Subcutaneous abdominal adipose tissue (tissue), 5 donors: ENCODE data around the gene STRA8.
"Not testable (repeated sequence)": the region's sequence is repeated elsewhere in the genome, so short reads cannot be mapped to it uniquely, and the experiment has no call there.

ENCODE experiments used
- H3K27ac ChIP-seq: one replicate; pipeline ENCODE4 v1.7.0; 2013; ENCODE audit warnings: low read depth, mild to moderate bottlenecking, inconsistent platforms, low read length, moderate library complexity
- H3K27me3 ChIP-seq, 5 donors: one replicate each; pipeline ENCODE4 v1.7.0; 2013; ENCODE audit warnings: low read length in 5 of 5, inconsistent platforms in 1 of 5; ENCODE audit not compliant: control insufficient read depth in 5 of 5, insufficient read depth in 4 of 5
- H3K36me3 ChIP-seq, 5 donors: one replicate each; pipeline ENCODE4 v1.7.0; 2013; ENCODE audit warnings: low read length in 5 of 5; ENCODE audit not compliant: control insufficient read depth in 5 of 5, insufficient read depth in 5 of 5
- H3K4me1 ChIP-seq, 5 donors: one replicate each; pipeline ENCODE4 v1.7.0; 2013; ENCODE audit warnings: low read length in 5 of 5, mild to moderate bottlenecking in 3 of 5, moderate library complexity in 1 of 5; ENCODE audit not compliant: control insufficient read depth in 5 of 5, insufficient read depth in 5 of 5
- H3K4me3 ChIP-seq, 5 donors: one replicate each; pipeline ENCODE4 v1.7.0; 2013; ENCODE audit warnings: low read length in 5 of 5, low read depth in 1 of 5
- H3K9ac ChIP-seq, 5 donors: one replicate each; pipeline ENCODE4 v1.7.0; 2013; ENCODE audit warnings: low read length in 5 of 5, mild to moderate bottlenecking in 4 of 5, moderate library complexity in 3 of 5
- H3K9me3 ChIP-seq, 5 donors: one replicate each; pipeline ENCODE4 v1.7.0; 2013; ENCODE audit warnings: low read length in 5 of 5; ENCODE audit not compliant: control insufficient read depth in 5 of 5
- donor health status: healthy.
- donor health status: healthy.
- donor health status: healthy.
- donor health status: healthy.
- donor health status: healthy.

STRA8 gene

DNA sequence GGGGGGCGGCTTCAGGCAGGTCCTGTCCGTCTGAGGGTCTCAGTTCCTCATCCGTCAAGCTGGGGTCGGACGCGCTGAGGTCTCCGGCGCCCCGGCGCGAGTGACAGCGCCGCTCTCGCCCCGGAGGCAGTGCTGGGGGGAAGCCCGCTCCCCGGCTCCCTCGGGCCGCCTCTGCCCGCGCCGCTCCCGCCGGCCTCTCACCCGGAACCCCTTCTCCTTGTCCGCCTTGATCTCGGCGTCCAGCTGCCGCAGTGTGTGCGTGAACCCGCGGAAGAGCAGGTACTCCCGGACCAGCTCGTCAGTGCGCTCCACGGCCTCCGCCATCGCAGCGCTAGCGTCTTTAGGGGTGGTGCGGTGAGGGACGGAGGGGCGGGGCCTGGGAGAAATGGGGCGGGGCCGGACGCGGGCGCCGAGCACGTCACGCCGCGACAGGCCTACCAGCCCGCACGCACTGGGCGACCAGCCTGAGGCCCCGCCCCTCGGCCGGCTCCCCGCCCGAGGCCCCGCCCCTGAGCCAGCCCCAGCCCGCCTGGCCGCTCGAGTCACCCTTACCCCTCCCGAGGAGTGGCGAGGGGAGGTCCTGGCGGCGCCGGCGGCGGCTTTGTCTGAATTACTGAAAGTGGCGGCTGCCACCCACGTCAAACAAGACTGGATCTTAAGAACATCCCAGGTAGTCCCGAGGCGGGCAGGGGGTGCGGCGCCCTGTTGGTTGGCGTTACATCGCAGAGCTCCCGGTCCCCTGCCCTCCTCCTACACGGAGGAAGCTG is 22.3 kb upstream of the STRA8 start, which contains the start of gene WDR91:
TSS of gene WDR91 (minus strand) at position 348 of the 767 bp plus-strand sequence. CDS start at position 324, 24 bp downstream.
- Histone ChIP-seq H3K27me3 (no peaks in the 10 kb centered on the region), H3K9ac (peak within 1 kb of the TSS; percentile 29 to 97 (median 90))

GRCh38 chr7:135211946-135212685 is 21.5 kb upstream of the STRA8 start:
- peak overlapping the region; percentile 90 for H3K27ac ChIP-seq
- peak overlapping the region; percentile 71 to 97 (median 93) for H3K4me3 ChIP-seq
- H3K9me3 ChIP-seq, H3K27me3 ChIP-seq: not testable (repeated sequence)
- H3K4me1 ChIP-seq: peaks cover 2 to 38% (median 23%) of the 10 kb centered on the region in 5 donors
- peaks cover 0 to 12% (median 2%) of the 10 kb centered on the region in 5 donors for H3K36me3 ChIP-seq
- H3K9ac ChIP-seq: peak overlapping the region; percentile 29 to 97 (median 85)

More for the DNA sequence above, 22.3 kb upstream of the STRA8 start, which contains the start of gene WDR91:
- H3K27ac ChIP-seq: peak within 1 kb of the TSS; percentile 90
- peak within 1 kb of the TSS; percentile 71 to 97 (median 96) for H3K4me3 ChIP-seq
- H3K4me1 ChIP-seq: peaks cover 2 to 41% (median 23%) of the 10 kb centered on the region in 5 donors
- no peaks in the 10 kb centered on the region for H3K9me3 ChIP-seq
- peaks cover 0 to 12% (median 4%) of the 10 kb centered on the region in 5 donors for H3K36me3 ChIP-seq

DNA sequence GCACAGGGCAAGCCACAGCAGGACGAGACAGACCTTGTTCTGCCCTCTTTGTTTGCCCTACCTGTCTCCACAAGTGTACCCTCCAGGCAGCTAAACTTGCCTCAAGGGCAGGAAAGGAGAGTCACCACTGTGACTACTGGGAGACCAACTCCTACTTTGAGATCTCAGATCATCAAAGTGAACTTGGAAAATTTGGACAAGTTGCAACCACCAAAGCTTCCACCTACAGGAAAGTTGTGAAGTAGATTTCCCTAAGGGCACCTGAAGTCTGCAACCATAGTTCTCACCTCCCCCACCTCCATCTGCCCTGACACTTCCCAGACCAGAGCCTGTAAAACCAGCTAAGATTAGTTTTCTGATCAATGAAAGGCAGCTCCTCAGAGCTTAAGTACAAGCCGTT is 19.8 kb upstream of the STRA8 start:
- no peak overlapping the region for H3K9ac ChIP-seq
- H3K4me3 ChIP-seq: no peak overlapping the region
- H3K4me1 ChIP-seq: peaks cover 2 to 23% (median 17%) of the 10 kb centered on the region in 5 donors
- H3K27me3 ChIP-seq: no peaks in the 10 kb centered on the region
- H3K27ac ChIP-seq: no peak overlapping the region
- H3K36me3 ChIP-seq: no peaks in the 10 kb centered on the region
- H3K9me3 ChIP-seq: no peaks in the 10 kb centered on the region

DNA sequence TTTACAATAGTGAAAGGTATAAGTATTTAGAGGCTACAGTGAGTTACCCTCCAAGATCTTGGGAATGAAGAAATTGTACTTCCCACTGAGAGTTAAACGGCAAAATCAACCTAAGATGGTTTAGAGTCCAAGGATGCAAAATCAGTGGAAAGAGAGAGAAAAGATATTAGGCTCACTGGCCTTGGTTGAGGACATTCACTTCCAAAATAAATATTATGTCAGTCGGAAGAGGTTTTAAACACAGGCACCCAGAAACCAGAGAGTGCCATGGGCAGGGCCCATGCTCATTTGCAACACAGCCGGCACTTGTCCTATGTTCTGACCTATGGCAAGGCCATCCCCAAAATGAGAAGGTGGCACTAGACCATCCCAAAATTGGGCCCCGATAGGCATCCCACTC is 18.5 kb upstream of the STRA8 start:
- Histone ChIP-seq H3K4me1 (peaks cover 2 to 14% (median 8%) of the 10 kb centered on the region in 5 donors), H3K9me3 (no peaks in the 10 kb centered on the region), H3K4me3 (no peak overlapping the region), H3K27ac (no peak overlapping the region), H3K36me3 (no peaks in the 10 kb centered on the region), H3K27me3 (no peaks in the 10 kb centered on the region), H3K9ac (no peak overlapping the region)

DNA sequence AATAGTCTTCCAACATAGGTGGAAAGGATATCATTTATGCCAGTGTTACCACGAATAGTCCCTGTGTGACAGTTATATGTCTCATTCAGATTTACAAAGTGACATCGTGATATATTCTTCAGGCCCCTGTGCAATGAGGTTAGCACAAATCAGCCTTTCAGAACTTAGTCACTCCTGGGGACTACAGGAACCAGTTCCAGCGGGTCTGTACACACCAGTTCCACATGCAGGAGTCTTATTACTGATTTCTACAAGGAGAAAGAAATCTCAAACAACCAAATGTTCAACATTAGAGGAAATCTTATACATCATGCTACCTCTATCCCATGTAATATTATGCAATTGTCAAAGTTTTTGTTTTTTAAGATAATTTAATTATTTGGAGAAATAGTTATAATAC is 17.9 kb upstream of the STRA8 start:
- Histone ChIP-seq H3K27me3 (no peaks in the 10 kb centered on the region), H3K36me3 (no peaks in the 10 kb centered on the region), H3K9ac (no peak overlapping the region), H3K27ac (no peak overlapping the region), H3K4me1 (peaks cover 0 to 9% (median 2%) of the 10 kb centered on the region in 5 donors), H3K9me3 (no peaks in the 10 kb centered on the region), H3K4me3 (no peak overlapping the region)

DNA sequence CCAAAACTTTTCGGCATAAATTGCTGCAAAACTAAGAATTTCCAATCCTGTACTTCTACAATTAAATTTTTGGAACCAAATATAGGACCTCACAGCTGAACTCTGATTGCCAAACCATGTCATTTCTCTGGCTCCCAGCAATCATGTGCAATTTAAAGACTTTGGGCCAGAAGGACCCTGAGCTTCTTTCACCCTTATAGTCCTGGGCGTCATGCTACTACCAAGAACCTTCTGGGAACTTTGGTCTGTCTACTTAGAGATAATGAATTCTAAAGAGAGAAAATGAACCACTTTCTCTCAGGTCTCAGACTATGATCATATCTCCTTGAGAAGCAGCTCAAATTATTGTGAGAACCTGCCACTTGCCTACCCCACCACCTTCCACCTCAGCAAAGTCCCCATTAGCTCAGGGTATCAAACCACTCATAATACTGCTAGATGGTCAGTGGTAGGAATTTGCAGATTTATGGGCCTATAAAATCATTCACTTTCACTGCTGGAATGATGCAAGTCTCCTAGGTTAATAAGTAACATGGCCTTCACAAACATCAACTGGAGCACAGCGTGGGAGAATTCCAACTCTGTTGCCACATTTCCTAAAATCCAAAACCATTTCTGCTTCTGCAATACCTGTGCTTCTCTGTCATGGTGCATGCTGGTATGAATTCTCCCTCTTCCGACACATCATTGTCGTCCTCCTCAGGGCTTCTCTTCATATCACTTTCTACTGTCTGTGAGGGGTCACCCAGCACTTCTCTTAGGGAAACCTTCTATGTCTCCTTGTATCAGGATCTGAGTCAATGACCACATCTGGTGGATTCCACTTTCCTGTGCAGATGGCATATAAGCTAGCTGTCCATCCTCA is 15.8 kb upstream of the STRA8 start:
- Histone ChIP-seq H3K9me3 (no peaks in the 10 kb centered on the region), H3K27ac (no peak overlapping the region), H3K4me3 (no peak overlapping the region), H3K9ac (no peak overlapping the region), H3K36me3 (no peaks in the 10 kb centered on the region), H3K27me3 (no peaks in the 10 kb centered on the region), H3K4me1 (no peaks in the 10 kb centered on the region)

DNA sequence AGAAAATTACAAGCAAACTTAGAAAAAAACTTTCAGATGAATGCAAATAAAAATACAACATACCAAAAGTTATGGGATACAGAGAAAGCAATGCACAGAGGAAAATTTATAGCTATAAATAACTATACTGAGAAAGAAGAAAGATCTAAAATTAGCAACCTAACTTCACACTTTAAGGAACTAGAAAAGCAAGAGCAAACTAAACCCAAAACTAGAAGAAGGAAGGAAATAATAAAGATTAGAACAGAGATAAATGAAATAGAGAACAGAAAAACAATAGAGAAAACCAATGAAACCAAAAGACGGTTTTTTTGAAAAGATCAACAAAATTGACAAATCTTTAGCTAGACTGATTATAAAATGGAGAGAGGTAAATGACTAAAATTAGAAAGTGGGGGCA is 9.6 kb upstream of the STRA8 start:
- H3K27me3 ChIP-seq: no peaks in the 10 kb centered on the region
- no peaks in the 10 kb centered on the region for H3K9me3 ChIP-seq
- H3K27ac ChIP-seq: no peak overlapping the region
- no peaks in the 10 kb centered on the region for H3K36me3 ChIP-seq
- H3K9ac ChIP-seq: no peak overlapping the region
- H3K4me3 ChIP-seq: no peak overlapping the region
- H3K4me1 ChIP-seq: peaks cover 0 to 3% (median 0%) of the 10 kb centered on the region in 5 donors

DNA sequence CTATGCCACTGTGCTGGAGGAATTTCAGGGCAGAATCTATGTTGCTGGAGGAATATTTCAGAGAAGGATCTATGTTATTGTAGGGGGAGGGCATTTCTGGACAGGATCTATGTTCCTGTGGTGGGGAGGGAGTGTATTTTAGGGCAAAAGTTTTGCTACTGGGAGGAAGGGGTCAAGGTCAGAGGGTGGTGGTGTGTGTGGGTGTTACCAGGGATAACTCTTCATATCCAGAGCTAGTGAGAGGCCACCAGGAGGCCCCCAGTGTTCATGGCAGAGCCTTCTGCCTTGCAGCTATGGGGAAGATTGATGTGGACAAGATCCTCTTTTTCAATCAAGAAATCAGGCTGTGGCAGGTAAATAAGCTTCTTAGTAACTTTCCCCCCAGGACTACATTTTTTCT is 2.0 kb upstream of the STRA8 start:
- Histone ChIP-seq H3K27me3 (no peaks in the 10 kb centered on the region), H3K36me3 (no peaks in the 10 kb centered on the region), H3K27ac (no peak overlapping the region), H3K4me1 (no peaks in the 10 kb centered on the region), H3K9ac (no peak overlapping the region), H3K9me3 (no peaks in the 10 kb centered on the region), H3K4me3 (no peak overlapping the region)

GRCh38 chr7:135232087-135232486 is 1.6 kb upstream of the STRA8 start:
- Histone ChIP-seq H3K4me1 (no peaks in the 10 kb centered on the region), H3K9me3 (no peaks in the 10 kb centered on the region), H3K9ac (no peak overlapping the region), H3K4me3 (no peak overlapping the region), H3K36me3 (no peaks in the 10 kb centered on the region), H3K27me3 (no peaks in the 10 kb centered on the region), H3K27ac (no peak overlapping the region)
